Sciatic nerve (tissue), 2 donors: ENCODE results near the gene INPP5D. TPM values are rescaled to one million over a fixed set of nuclear protein-coding genes. Genes with fewer than 3 reads are reported as not detected.
A peak's percentile ranks its signal among the peaks of the same experiment; 100 is the strongest.

Source experiments
- ATAC-seq: fragments of 200-7000 bp; cut with Tn5 transposase; one replicate; pipeline ENCODE4 v1.9.1; 2020; ENCODE audit warnings: mild to moderate bottlenecking, moderate library complexity
- DNase-seq: peaks from one replicate; pipeline ENCODE4 v3.0.0-alpha.2; 2020; ENCODE audit warnings: low spot score
- intact Hi-C: fragments of 100-400 bp; cut with DNase I; formaldehyde crosslinking; loops from one replicate; pipeline ENCODE4 v1.14.2; 2022
- total RNA-seq: library from RNA; stranded (reverse); fragmentation: NEBNext Ultra II Directional; extraction: Animal tissue kit (Norgen Biotek cat#: 25700); gene quantifications from one replicate; pipeline ENCODE4 v1.2.1, GENCODE V29; 2021
- donor health status: DM: no; HTN: no; CAD: no.
- donor health status: DM: no; HTN: no; CAD: no.

The INPP5D gene
- total RNA-seq, 1 donor from 2014 or later: 56.3 TPM

DNA sequence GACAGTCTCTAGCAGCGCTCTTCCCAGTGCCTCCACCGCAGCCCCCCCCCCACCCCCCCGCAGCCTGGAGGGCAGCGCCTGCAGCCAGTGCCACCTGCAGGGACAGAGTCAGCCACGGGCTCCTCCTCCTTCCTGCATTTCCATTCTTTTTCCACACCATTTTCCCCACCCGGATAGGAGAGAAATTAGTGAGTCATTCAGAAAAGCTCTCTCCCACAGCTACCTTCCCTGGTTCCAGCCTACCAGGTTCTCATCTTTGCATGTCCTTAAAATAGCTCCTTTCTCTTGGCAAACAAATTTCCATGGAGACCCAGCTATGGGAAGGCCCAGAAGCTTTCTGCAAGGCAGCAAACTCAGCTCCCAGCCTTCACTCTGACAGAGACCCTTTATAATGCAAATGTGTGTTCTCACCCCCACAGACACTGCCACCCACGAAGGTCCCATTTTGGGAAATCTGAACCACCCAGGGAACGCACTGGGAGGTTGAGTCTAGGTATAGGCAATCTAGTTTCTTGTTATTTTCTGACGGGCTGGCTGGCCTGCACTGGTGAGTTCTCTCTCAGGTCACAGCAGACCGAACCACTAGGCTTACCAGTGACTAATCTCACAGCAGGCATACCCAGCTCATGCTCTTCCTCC is 149.5 kb downstream of the INPP5D start:
- DNase-seq (no peak), ATAC-seq (peak; percentile 14)
- intact Hi-C loops: no loop called here

DNA sequence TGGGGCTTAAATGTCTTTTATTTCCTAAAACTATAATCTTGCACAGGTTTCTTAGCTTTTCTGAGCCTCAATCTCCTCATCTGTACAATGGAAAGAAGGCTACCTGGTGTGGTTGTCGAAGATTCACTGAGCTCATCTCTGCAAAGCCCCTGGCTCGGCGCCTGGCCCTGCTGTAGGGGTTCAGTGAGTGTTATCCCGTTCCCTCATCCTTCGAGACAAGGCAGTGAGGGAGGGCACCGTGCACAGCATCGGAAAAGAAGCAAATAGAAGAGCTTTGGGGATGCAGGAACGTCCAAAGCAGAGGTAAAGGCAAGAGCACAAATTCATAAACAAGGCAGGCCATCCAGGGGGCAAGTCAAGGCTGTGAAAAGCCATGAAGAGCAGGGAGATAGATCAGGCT is 150.1 kb downstream of the INPP5D start:
- intact Hi-C loops: no loop called here
- DNase-seq: no peak
- ATAC-seq: no peak

DNA sequence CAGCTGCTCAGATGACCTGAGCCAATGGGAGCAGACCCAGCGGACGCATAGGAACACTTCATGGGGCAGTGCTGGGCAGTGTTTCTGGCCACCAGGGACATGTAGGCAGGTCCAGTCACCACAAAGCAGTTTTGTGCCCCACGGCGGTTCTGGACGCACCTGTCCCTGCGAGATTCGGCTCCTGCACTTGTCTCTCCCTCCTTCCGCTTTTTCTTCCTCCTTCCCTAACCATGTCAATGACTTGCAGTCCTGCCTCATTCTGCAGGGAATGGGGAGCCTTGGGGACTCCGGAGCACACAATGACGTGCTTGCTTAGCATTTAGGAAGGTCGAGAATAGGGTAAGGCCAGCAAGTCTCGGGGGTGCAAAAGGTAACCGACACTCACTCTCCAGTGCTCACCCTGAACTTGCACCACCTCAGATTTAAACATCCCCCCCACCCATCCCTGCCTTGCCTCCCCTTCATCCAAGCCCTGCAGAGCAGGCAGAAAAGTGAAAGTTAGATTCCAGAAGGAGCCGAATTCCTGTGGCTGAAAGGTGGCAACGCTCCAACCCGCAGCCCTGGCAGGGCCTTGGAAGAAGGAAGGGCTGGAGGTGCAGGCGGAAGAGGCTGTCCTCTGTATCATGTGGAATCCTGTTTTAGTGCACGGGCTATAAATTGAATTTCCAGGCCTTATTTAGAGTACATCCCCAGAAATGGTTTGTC is 150.9 kb downstream of the INPP5D start:
- intact Hi-C loops: no loop called here
- DNase-seq (peak; percentile 92), ATAC-seq (peak; percentile 92)

DNA sequence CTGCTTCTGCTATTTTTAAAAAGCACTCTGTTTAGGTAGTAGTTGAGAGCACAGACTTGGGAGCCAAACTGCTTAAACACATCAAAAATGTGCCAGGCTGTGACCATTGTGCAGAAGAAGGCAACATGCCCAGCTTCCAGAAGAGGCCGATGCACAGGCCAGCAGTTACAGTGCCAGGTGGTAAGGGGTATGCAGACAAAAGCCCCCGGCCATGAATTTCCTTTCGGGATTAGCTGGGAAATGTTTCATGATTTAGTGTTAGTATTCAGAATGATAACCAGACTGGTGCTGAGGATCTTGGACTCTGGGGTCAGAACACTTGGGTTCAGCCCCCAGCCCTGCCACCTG is 151.4 kb downstream of the INPP5D start:
- ATAC-seq: no peak
- intact Hi-C loops: no loop called here
- no peak for DNase-seq

DNA sequence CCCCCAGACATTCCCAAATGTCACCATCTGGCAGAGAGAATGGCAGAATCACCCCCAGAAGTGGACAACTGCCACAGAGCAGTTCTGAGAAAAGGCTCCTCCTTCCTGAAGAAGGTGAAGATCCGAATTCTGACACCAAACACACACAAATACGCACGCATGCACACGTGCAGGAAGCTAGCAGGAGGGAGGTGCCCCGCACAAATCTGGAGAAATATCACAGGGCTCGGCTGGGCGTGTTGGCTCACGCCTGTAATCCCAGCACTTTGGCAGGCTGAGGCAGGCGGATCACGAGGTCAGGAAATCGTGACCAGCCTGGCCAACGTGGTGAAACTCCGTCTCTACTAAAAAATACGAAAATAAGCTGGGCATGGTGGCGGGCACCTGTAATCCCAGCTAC is 152.9 kb downstream of the INPP5D start:
- intact Hi-C loops: no loop called here
- ATAC-seq: no peak
- no peak for DNase-seq

DNA sequence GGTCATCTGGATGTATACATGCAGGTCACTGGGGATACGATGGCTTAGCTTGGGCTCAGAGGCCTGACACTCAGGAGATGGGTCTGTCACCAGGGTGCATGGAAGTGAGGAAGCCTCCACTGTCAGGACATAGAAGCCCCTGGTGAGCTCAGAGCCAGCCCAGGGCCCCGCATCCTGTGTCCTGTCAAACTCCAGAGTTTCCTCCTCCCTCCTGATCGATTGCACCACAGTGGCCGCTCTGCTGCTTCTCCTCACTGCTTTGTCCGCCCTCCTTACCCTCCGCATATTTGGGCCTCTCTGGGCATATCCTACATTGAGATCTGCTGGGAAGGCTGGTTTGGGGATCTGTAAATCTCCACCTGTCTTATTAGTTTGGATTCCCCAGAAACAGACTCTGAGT is 153.8 kb downstream of the INPP5D start:
- intact Hi-C loops: no loop called here
- ATAC-seq: no peak
- DNase-seq: no peak

DNA sequence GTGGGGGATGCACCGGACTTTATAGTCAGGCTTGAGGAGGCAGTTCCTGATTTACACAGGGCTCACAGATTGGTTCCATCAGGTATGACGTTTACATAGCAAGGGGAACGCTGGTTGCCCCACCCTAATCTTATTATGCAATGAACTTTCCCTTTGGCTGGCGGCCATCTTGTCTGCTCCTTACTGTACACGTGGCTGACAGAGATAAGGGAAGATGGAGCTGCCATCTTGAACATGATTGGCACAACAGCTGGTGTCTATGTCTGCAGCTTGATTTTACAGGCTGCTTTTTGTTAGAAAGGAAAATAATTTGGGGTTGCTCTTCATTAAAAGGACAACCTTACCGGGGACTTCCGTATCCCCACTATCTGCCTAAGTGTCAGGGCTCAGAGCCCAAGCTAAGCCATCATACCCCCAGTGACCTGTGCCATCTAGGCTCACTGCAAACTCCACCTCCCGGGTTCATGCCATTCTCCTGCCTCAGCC is 157.8 kb downstream of the INPP5D start:
- no peak for DNase-seq
- intact Hi-C loops: no loop called here
- ATAC-seq: no peak

DNA sequence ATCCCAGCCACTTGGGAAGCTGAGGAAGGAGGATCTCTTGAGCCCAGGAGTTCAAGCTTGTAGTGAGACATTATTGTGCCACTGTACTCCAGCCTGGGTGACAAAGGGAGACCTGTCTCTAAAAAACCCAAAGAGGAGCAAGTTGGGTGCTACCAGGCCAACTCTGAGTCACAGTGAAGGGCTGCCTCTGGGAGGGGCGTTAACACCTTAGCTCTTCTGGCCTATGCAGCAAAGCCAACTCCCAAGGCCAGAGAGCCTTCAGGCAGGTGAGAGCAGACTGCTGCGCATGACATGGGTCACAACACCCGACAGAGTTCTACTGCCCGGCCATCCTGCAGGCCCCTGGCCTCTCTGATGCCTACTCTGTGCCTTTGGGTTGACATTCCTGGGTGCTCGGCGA is 158.7 kb downstream of the INPP5D start:
- DNase-seq: no peak
- intact Hi-C loops: no loop called here
- ATAC-seq: no peak

DNA sequence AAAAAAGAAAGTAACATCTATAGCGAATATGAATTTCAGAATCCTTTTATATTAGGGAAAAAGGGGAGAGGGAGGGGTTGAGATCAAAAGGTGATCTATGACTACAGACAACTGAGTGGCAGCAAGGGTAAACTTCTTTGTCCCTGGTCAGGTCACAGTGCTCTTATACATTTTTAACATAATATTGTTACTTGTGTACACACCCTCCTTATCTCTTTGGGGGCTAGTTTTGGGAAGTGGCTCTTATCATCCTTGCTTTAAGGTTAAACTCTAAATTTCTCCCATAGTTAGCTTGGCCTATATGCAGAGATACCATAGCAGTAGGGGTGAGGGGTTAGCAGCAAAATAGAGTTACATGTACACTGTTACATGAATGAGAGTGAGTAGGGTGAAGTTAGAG is 159.7 kb downstream of the INPP5D start:
- no peak for DNase-seq
- ATAC-seq: no peak
- intact Hi-C loops: no loop called here

DNA sequence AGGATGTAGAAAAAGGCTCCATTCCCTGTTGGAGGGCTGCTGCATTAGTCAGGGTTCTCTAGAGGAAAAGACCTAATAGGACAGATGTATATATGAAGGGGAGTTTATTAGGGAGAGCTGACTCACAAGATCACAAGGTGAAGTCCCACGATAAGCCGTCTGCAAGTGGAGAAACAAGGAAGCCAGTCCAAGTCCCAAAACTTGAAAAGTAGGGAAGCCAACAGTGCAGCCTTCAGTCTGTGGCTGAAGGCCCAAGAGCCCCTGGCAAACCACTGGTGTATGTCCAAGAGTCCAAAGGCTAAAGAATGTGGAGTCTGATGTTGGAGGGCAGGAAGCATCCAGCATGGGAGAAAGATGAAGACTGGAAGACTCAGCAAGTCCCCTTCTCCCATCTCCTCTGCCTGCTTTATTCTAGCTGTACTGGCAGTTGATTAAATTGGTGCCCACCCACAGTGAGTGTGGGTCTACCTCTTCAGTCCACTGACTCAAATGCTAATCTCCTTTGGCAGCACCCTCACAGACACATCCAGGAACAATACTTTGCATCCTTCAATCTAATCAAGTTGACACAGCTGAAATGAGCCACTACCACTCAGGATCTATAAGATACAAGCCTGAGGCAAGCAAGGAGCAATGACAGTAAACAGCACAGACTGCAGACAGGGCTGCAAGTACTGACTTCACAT is 161.4 kb downstream of the INPP5D start:
- intact Hi-C loops: no loop called here
- ATAC-seq: no peak

DNA sequence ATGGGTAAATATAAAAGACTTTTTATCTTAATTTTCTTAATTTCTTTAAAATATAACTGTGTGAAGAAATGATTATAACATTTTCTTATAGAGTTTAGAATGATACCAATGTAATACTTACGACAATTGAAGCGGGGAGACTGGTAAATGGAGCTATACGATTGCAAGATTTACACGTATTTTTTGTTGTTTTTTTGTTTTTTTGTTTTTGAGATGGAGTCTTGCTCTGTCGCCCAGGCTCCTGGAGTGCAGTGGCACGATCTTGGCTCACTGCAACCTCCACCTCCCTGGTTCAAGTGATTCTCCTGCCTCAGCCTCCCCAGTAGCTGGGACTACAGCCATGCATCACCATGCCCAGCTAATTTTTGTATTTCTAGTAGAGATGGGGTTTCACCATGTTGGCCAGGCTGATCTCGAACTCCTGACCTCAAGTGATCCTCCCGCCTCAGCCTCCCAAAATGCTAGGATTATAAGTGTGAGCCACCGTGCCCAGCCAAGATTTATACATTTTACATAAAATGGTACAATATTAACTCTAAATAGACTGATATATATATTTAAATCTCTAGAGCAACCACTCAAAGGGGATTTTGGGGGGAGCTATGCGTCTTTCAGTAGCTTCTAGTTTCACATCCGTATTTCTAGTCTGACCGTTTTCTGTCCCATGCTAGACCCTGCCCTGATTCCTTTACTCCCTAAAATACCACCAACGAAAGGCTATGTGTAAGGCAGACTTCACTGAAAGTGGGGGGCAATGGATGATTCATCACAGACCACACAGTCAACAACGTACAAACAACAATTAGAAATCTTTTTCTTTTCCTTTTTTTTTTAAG is 163.1 kb downstream of the INPP5D start:
- intact Hi-C loops: no loop called here
- DNase-seq: no peak
- ATAC-seq: no peak

More for the DNA sequence above, 161.4 kb downstream of the INPP5D start:
- DNase-seq: no peak

DNA sequence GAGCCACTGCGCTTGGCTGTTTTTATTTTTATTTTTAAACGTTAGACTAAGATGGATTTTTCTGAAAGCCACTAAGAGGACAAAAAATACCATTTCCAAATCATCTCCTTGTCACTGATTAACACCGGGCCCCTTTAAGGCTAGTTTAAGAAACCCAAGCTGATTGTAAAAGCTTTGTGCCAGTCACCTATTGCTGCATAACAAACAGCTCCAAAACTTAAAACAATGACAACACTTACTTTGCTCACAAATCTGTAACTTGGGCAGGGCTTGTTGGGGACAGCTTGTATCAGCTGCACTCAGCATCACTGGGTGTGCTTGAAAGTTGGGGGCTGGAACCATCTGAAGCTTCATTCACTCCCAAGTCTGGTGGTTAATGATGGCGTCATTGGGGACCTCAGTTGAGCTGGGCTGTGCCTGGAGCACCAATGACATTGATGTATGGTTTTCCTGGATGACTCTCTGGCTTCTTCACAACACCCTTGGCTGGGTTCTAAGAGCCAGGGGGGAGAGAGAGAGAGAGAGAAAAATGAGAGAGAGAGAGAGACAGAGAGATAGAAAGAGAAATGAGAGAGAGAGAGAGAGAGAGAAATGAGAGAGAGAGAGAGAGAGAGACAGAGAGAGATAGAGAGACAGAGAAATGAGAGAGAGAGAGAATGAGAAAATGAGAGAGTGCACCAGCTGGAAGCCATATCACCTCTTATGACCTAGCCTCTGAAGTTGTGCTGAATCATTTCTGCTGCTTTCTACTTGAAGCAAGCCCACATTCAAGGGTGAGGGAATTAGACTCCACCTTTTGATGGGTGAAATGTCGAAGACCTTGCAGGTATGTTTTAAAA is 165.3 kb downstream of the INPP5D start:
- intact Hi-C loops: no loop called here
- DNase-seq: no peak
- no peak for ATAC-seq

DNA sequence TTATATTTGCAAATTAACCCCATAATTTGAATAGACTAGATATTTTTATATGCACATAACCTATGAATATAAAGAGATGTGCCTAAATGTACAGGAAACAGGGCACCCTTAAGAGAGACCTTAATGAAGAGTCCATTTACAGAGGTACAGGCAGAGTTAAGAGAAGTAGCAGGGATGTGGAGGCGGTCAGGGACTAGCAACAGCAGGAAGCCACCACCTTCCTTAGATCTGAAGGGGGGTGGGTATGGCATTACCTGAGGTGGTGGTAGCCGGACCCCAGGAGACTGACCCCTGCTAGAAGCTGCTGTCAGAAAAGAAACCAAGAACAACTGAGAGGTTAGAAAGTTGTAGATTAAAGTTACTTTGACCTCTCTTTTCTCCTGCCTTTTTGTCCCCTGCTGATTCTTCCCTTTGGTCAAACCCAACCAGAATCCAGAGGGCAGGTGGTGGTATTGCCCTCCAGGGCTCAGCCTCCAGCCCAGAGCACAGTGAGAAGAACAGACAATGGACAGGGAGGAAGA is 166.4 kb downstream of the INPP5D start:
- ATAC-seq: no peak
- DNase-seq: no peak
- intact Hi-C loops: no loop called here

DNA sequence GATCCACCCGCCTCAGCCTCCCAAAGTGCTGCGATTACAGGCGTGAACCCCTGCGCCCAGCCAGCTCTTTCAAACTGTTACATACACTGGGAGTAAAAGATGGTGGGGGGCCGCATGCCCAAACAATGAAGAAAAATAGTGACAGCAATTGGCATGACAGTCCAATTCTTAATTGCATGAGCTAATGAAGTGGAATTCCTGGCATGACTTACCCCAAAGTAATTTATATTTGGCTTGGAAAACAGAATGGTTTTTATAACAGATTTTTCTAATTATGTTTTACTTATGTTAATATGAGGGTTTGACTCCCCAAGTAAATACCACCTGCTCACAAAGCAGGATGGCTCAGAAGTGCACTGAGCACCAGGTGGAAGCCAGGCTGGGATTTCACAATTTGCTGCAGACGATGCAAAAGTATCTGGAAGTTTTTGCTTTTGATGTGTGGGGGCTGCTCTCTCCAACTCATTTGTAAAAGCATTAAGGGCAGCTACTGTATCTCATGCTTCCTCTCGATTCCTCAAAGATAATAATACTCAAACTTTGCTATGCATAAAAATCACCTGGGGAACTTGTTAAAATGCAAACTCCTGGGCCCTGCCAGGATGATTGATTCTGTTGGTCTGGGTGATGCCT is 167.3 kb downstream of the INPP5D start:
- intact Hi-C loops: no loop called here
- DNase-seq: no peak
- no peak for ATAC-seq

DNA sequence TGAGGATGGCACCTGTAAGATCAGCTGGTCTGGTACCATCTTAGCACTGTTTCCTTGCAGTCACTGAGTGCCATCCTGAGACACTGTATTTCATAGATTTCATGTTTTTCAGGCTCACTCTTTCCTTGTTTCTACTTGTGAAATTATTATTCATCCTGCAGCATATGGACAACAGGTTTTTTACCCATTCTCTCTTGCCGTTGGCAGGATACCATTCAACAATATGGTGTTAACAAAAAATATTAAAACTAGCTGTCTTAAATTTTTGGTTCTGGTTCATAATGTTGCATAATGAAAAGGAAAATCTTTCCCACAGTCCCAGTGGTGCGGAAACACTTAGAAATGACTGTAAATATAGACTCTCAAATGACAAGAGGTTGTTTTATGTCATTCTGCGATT is 168.2 kb downstream of the INPP5D start:
- ATAC-seq (no peak), DNase-seq (no peak)
- intact Hi-C loops: no loop called here

DNA sequence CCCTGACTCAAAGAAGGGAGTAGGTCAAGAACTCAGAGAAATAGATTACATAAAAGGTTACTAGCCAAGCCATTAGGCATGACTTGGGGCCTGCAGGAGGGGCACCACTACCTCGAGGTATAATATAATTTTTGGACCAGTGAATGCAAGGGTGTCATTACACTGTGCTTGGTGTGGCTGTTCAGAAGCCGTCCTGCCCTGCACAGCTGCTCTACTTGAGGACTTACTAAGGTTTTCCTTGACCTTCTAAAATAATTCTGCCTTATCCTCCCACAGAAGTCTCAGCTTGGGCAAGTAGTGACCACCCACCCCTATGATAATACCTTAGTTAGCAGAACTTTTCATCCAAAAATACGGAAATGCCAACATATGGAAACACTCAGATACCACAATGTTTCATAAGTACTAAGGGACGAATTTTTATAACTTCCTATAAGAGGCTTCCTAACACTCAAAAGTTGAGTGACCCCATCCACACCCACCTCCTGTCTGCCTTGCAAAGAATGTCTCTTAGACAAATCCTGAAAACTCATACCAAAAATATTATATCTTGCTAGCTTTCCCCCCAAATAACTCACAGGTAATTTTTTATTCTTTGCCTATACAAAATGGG is 173.6 kb downstream of the INPP5D start:
- ATAC-seq (no peak), DNase-seq (no peak)
- intact Hi-C loops: no loop called here

DNA sequence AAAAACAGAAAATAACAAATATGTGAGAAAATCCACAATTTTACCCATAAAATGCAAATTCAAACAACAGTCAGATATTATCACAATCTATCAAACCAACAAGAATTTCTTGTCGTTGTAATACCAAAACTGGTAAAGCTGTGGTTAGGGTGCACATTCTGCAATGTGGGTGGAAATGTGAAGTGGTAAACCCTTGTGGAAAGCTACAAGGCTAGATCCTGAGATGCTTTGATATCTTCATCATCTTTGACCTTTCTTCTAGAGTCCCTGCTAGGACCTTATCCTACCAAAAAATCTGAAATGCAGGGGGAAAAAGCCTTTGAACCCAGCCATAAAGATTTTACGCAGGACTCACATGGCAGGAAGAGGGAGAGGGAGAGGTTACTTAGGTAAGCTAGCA is 174.1 kb downstream of the INPP5D start:
- no peak for DNase-seq
- no peak for ATAC-seq
- intact Hi-C loops: no loop called here

DNA sequence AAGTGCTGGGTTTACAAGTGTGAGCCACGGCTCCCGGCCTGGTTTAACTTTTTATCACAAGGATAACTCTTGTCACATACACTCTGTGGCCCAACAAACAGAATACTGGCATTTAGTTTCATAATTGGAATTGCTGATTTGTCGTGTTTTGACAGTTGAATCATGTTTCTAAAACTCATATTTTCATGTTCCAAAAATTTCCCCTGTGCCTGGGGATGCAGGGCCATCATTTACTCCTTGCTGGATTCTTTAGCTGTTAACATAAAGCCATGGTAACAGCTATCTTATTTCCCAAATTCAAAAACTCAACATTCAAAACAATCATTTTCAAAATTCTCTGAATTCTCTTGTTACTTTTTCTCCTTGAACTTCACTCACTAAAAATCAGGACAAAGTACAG is 174.9 kb downstream of the INPP5D start:
- no peak for DNase-seq
- intact Hi-C loops: no loop called here
- no peak for ATAC-seq
